BE2C (cell line): ENCODE results near the gene CLDN1.

ENCODE experiments used
- DNase-seq: peaks from one replicate; pipeline ENCODE4 v3.0.0-alpha.2; 2020
- H3K27me3 ChIP-seq: fragments of 250-450 bp; sonication (Bioruptor Pico); 2 replicates; pipeline ENCODE4 v1.5.1; 2020; ENCODE audit warnings: mild to moderate bottlenecking
- H3K36me3 ChIP-seq: fragments of 250-450 bp; sonication (Bioruptor Pico); 2 replicates; pipeline ENCODE4 v1.5.1; 2020; ENCODE audit warnings: mild to moderate bottlenecking
- H3K4me1 ChIP-seq: fragments of 250-450 bp; sonication (Bioruptor Pico); 2 replicates; pipeline ENCODE4 v1.5.1; 2020
- H3K4me3 ChIP-seq: 2 replicates; pipeline ENCODE4 v1.5.1; 2011; ENCODE audit warnings: low read depth, low read length
- H3K9me3 ChIP-seq: fragments of 250-450 bp; sonication (Bioruptor Pico); 2 replicates; pipeline ENCODE4 v1.5.1; 2020
- CTCF ChIP-seq: IDR thresholded peaks from 2 replicates; pipeline ENCODE4 v1.5.1; 2012; ENCODE audit warnings: mild to moderate bottlenecking, low read depth, low read length

Gene CLDN1

GRCh38 chr3:190356246-190356645 is 34.0 kb upstream of the CLDN1 start:
- no peak for DNase-seq
- TF ChIP-seq CTCF = no peak
- H3K4me3 ChIP-seq = no peak overlapping the region
- H3K9me3 ChIP-seq = no peaks in the 10 kb centered on the region
- H3K27me3 ChIP-seq = no peaks in the 10 kb centered on the region
- H3K4me1 ChIP-seq = no peaks in the 10 kb centered on the region
- H3K36me3 ChIP-seq = no peaks in the 10 kb centered on the region

- no peaks in the 10 kb centered on the region for H3K27me3 ChIP-seq
- no peak for DNase-seq
- no peaks in the 10 kb centered on the region for H3K9me3 ChIP-seq
- H3K36me3 ChIP-seq = no peaks in the 10 kb centered on the region
- TF ChIP-seq CTCF = no peak
- no peaks in the 10 kb centered on the region for H3K4me1 ChIP-seq
- no peak overlapping the region for H3K4me3 ChIP-seq
Measured at GRCh38 chr3:190352861-190353457, 30.7 kb upstream of the CLDN1 start.

- Histone ChIP-seq H3K36me3 (no peaks in the 10 kb centered on the region), H3K4me1 (no peaks in the 10 kb centered on the region), H3K9me3 (no peaks in the 10 kb centered on the region), H3K27me3 (no peaks in the 10 kb centered on the region), H3K4me3 (no peak overlapping the region)
- no peak for DNase-seq
- no peak for TF ChIP-seq CTCF
Measured at GRCh38 chr3:190346541-190346940, 24.3 kb upstream of the CLDN1 start.

DNA sequence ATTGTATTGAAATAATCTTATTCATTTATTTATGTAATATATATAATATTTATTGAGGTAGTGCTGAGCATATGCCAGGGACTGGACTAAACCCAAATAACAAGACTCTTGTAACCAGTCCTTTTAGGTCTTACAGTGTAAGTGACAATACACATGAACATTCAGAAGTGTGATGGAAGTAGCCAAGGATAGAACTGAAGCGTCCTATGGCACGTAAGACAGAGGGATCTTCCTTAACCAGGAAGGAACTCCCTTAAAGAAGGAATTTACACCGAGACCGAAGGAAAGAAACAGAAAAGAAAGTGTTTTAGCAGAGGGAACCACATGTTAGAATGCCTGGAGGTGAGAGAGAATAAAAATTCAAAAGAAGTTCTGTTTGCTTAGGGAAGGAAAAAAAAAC is 23.6 kb upstream of the CLDN1 start:
- no peaks in the 10 kb centered on the region for H3K9me3 ChIP-seq
- no peaks in the 10 kb centered on the region for H3K4me1 ChIP-seq
- no peak for DNase-seq
- H3K36me3 ChIP-seq = no peaks in the 10 kb centered on the region
- H3K4me3 ChIP-seq = no peak overlapping the region
- no peaks in the 10 kb centered on the region for H3K27me3 ChIP-seq
- TF ChIP-seq CTCF = no peak

GRCh38 chr3:190345027-190345821 is 23.0 kb upstream of the CLDN1 start:
- DNase-seq = no peak
- no peaks in the 10 kb centered on the region for H3K27me3 ChIP-seq

More at GRCh38 chr3:190345027-190345821, 23.0 kb upstream of the CLDN1 start:
- no peaks in the 10 kb centered on the region for H3K9me3 ChIP-seq
- H3K4me1 ChIP-seq = no peaks in the 10 kb centered on the region
- no peak overlapping the region for H3K4me3 ChIP-seq
- H3K36me3 ChIP-seq = no peaks in the 10 kb centered on the region
- TF ChIP-seq CTCF = no peak
